Measurements from ENCODE around the gene EIF3K. TPM values are rescaled to one million over a fixed set of nuclear protein-coding genes. Genes with fewer than 3 reads are reported as not detected.

The EIF3K gene
- polyA plus RNA-seq, 2 of the 4 experiments (the other 2 are of a cell fraction) = 419 to 937 TPM

- Histone ChIP-seq H3K4me2 (peak overlapping the region; percentile 77), H3K4me1 (peaks cover 97% of the 10 kb centered on the region), H3K9me3 (no peaks in the 10 kb centered on the region), H3K27ac (peak overlapping the region; percentile 75 to 91), H3K4me3 (no peak overlapping the region)
- DNase-seq (ENCODE audit: low read depth in 1 of 2, low spot score in 1 of 2) (no peak), ATAC-seq (peak in 1 of 2 experiments; percentile 4; a peak in 3 of 6 replicates), FAIRE-seq (no peak)
- POLR2A ChIA-PET = interaction anchor here (0.7 to 6.4 kb wide), 5 partner anchors 9 to 963 kb away, joined by 3 to 30 read pairs (median 7); partner anchors contain the start of gene ACTN4
- 56% methylated on average over 8 of the region's 8 CpGs for whole genome bisulfite sequencing (ENCODE audit: missing lambda C conversion rate)
- TF ChIP-seq KDM5A (IDR thresholded peaks at IDR 0.05) (no peak), EHF (CRISPR knock-in tag; IDR thresholded peaks at IDR 0.05) (peak; percentile 46; the same call in 1 of the 2 replicates), MAFK (IDR thresholded peaks at IDR 0.05; ENCODE audit: partially characterized antibody) (peak; percentile 65), RAD21 (conservative IDR thresholded peaks at IDR 0.05 in 1 of 2, IDR thresholded peaks at IDR 0.05 in 1 of 2) (no peak), EHMT2 (IDR thresholded peaks at IDR 0.05; ENCODE audit: low read depth) (no peak)
- CTCF ChIA-PET = interaction anchor here (1.0 to 20.1 kb wide), 8 partner anchors 6 to 52 kb away, joined by 3 to 336 read pairs (median 8); partner anchors contain the start of gene ACTN4
These were observed 48.7 kb downstream of the EIF3K start for GRCh38 chr19:38667661-38668171.

- H3K27ac ChIP-seq = peak overlapping the region in 1 of 2 experiments; percentile 91; a peak in 4 of 6 replicates
- DNase-seq (ENCODE audit: low read depth in 1 of 2, low spot score in 1 of 2) = no peak
- no peak for ATAC-seq
- no peak for FAIRE-seq
- no peak overlapping the region for H3K4me3 ChIP-seq
- ChIA-PET CTCF (interaction anchor here (0.6 to 20.1 kb wide), 12 partner anchors 6 to 254 kb away, joined by 3 to 336 read pairs (median 4); no protein-coding TSS in a partner anchor), POLR2A (interaction anchor here (6.4 kb wide), 1 partner anchor 21 kb away, joined by 30 read pairs; the partner anchor contains the start of gene ACTN4)
- TF ChIP-seq CHD2 (IDR thresholded peaks at IDR 0.05; ENCODE audit: low read length, partially characterized antibody) (no peak), FOSB (CRISPR knock-in tag; IDR thresholded peaks at IDR 0.05) (0 out of 2 replicates have a peak, but pooled peaks have one; percentile 45), EHMT2 (IDR thresholded peaks at IDR 0.05; ENCODE audit: low read depth) (no peak), ATOH8 (CRISPR knock-in tag; IDR thresholded peaks at IDR 0.05; ENCODE audit: low read depth) (peak; percentile 21; the same call in 1 of the 2 replicates), HMGXB4 (CRISPR knock-in tag; IDR thresholded peaks at IDR 0.05; ENCODE audit: borderline replicate concordance) (no peak)
- WGBS (ENCODE audit: missing lambda C conversion rate) = 93% methylated on average over 5 of the region's 5 CpGs
- peak overlapping the region; percentile 77 for H3K4me2 ChIP-seq
- no peaks in the 10 kb centered on the region for H3K9me3 ChIP-seq
- H3K4me1 ChIP-seq = peaks cover 90% of the 10 kb centered on the region
These were observed 50.6 kb downstream of the EIF3K start for GRCh38 chr19:38669552-38669951.

- CTCF ChIA-PET = interaction anchor here (1.1 to 20.1 kb wide), 12 partner anchors 4 to 268 kb away, joined by 3 to 336 read pairs (median 4); partner anchors contain the start of gene FAM98C
- peak; percentile 12 to 23; a peak in 4 of 6 replicates for ATAC-seq
- Histone ChIP-seq H3K4me2 (peak overlapping the region; percentile 77), H3K27ac (peak overlapping the region; percentile 15 to 91; a peak in 5 of 6 replicates), H3K9me3 (no peaks in the 10 kb centered on the region), H3K4me3 (no peak overlapping the region), H3K4me1 (peaks cover 90% of the 10 kb centered on the region)
- peak in 1 of 2 experiments; percentile 61 for DNase-seq (ENCODE audit: low read depth in 1 of 2, low spot score in 1 of 2)
- peak; percentile 63 for FAIRE-seq
- 35% methylated on average over 3 of the region's 3 CpGs for WGBS (ENCODE audit: missing lambda C conversion rate)
- POLR2A ChIA-PET = interaction anchor here (0.6 to 6.4 kb wide), 3 partner anchors 13 to 22 kb away, joined by 3 to 30 read pairs (median 6); partner anchors contain the start of gene ACTN4
- TF ChIP-seq JUN (IDR thresholded peaks at IDR 0.05) = 0 out of 5 replicates have a peak, but pooled peaks of 1 of the 2 experiments have one; percentile 18
- TF ChIP-seq REST (IDR thresholded peaks at IDR 0.05) = no peak
- TF ChIP-seq POLR2A (IDR thresholded peaks at IDR 0.05; ENCODE audit: low read length) = no peak
- TF ChIP-seq USF2 (IDR thresholded peaks at IDR 0.05) = no peak
- no peak for TF ChIP-seq E2F6 (IDR thresholded peaks at IDR 0.05; ENCODE audit: borderline replicate concordance, low read depth)
- no peak for TF ChIP-seq RAD21 (conservative IDR thresholded peaks at IDR 0.05 in 1 of 2, IDR thresholded peaks at IDR 0.05 in 1 of 2)
- TF ChIP-seq RFX5 (IDR thresholded peaks at IDR 0.05) = no peak
- TF ChIP-seq HES2 (IDR thresholded peaks at IDR 0.05) = no peak
- peak; percentile 52; the same call in 1 of the 2 replicates for TF ChIP-seq HOXB5 (CRISPR knock-in tag; IDR thresholded peaks at IDR 0.05)
- TF ChIP-seq FOSB (CRISPR knock-in tag; IDR thresholded peaks at IDR 0.05) = 0 out of 2 replicates have a peak, but pooled peaks have one; percentile 30
- no peak for TF ChIP-seq CBX8 (IDR thresholded peaks at IDR 0.05)
- no peak for TF ChIP-seq CHD4 (IDR thresholded peaks at IDR 0.05; ENCODE audit: borderline replicate concordance)
- no peak for TF ChIP-seq MAX (IDR thresholded peaks at IDR 0.05)
These were observed 52.0 kb downstream of the EIF3K start for GRCh38 chr19:38670921-38671398.
